MM.1S (cell line): ENCODE data around the gene PPP1CA.
A peak's percentile ranks its signal among the peaks of the same experiment; 100 is the strongest.

Source experiments
- DNase-seq: peaks from one replicate; pipeline ENCODE4 v3.0.0-alpha.2; 2015
- H2AFZ ChIP-seq: fragments of 300-600 bp; sonication (generic); 2 replicates; pipeline ENCODE4 v1.6.0; 2016; ENCODE audit warnings: antibody characterized with exemption, low read length
- H3F3A ChIP-seq: fragments of 300-600 bp; sonication (generic); 2 replicates; pipeline ENCODE4 v1.6.1; 2016; ENCODE audit warnings: mild to moderate bottlenecking, antibody characterized with exemption, low read length, moderate library complexity, mixed read lengths; ENCODE audit not compliant: insufficient read depth
- H3K27ac ChIP-seq: fragments of 300-600 bp; sonication (generic); 2 replicates; pipeline ENCODE4 v1.5.1; 2016; ENCODE audit warnings: mild to moderate bottlenecking, low read length
- H3K27me3 ChIP-seq: fragments of 300-600 bp; sonication (generic); replicated peaks from 2 replicates; pipeline ENCODE4 v1.6.0; 2016; ENCODE audit warnings: low read length; ENCODE audit not compliant: insufficient read depth
- H3K36me3 ChIP-seq: fragments of 300-600 bp; sonication (generic); replicated peaks from 2 replicates; pipeline ENCODE4 v1.6.1; 2016; ENCODE audit warnings: mild to moderate bottlenecking, low read length, mixed read lengths; ENCODE audit not compliant: insufficient read depth
- H3K4me1 ChIP-seq: fragments of 300-600 bp; sonication (generic); 2 replicates; pipeline ENCODE4 v1.6.1; 2016; ENCODE audit warnings: low read length, mixed read lengths
- H3K4me2 ChIP-seq: fragments of 300-600 bp; sonication (generic); 2 replicates; pipeline ENCODE4 v1.6.0; 2016; ENCODE audit warnings: low read depth, low read length
- H3K4me3 ChIP-seq: fragments of 300-600 bp; sonication (generic); 2 replicates; pipeline ENCODE4 v1.5.1; 2016; ENCODE audit warnings: low read length, mixed read lengths
- H3K79me2 ChIP-seq: fragments of 300-600 bp; sonication (generic); 2 replicates; pipeline ENCODE4 v1.6.1; 2016; ENCODE audit warnings: mixed run types, low read length, mixed read lengths
- H3K9ac ChIP-seq: fragments of 300-600 bp; sonication (generic); 2 replicates; pipeline ENCODE4 v1.6.1; 2016; ENCODE audit warnings: low read length, mixed read lengths
- H3K9me2 ChIP-seq: fragments of 300-600 bp; sonication (generic); replicated peaks from 2 replicates; pipeline ENCODE4 v1.6.1; 2016; ENCODE audit warnings: mild to moderate bottlenecking, low read length, mixed read lengths; ENCODE audit not compliant: insufficient read depth
- H3K9me3 ChIP-seq: fragments of 300-600 bp; sonication (generic); replicated peaks from 2 replicates; pipeline ENCODE4 v1.6.1; 2016; ENCODE audit warnings: mild to moderate bottlenecking, low read length, mixed read lengths; ENCODE audit not compliant: insufficient read depth
- H4K20me1 ChIP-seq: fragments of 300-600 bp; sonication (generic); 2 replicates; pipeline ENCODE4 v1.6.1; 2016; ENCODE audit warnings: mild to moderate bottlenecking, low read length, moderate library complexity, mixed read lengths; ENCODE audit not compliant: insufficient read depth
- CTCF ChIP-seq: fragments of 300-600 bp; sonication (generic); IDR thresholded peaks from 2 replicates; pipeline ENCODE4 v1.5.1; 2016; ENCODE audit warnings: antibody characterized with exemption, low read length, mixed read lengths
- EZH2 ChIP-seq: fragments of 300-600 bp; sonication (generic); optimal IDR thresholded peaks from 2 replicates; pipeline ENCODE3; 2017; ENCODE audit warnings: low read depth, mild to moderate bottlenecking, antibody characterized with exemption, low read length, mixed read lengths
- EZH2phosphoT487 ChIP-seq: fragments of 300-600 bp; sonication (generic); IDR thresholded peaks from 2 replicates; pipeline ENCODE4 v1.6.1; 2018; ENCODE audit warnings: antibody characterized with exemption, low read length

The PPP1CA gene

DNA sequence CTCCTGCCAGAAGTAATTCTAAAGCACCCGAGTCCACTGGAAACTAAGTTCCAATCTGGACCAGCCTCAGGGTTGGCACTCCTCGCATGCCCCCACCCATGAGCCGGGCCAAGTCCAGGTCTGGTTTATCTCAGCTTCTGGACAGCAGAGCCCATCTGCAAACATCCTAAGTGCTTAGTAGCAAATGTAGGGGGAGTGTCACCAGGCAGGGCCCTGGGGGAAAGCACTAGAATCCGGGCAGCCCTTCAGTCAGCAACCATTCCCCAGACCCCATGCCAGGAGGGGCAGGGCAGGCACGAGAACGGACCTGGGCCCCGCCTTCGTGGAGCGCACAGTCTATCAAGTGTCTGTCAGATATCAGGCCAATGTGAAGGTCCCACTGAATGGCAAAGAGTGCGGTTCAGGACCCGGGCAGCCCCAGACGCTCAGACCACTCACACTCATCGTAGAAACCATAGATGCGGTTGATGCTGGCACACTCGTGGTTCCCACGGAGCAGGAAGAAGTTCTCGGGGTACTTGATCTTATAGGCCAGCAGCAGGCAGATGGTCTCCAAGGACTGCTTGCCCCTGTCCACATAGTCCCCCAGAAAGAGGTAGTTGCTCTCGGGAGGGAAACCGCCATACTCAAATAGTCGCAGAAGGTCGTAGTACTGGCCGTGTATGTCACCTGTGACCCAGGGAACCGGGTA lies 1.3 kb downstream of the PPP1CA start:
- H3K36me3 ChIP-seq: no peaks in the 10 kb centered on the region

GRCh38 chr11:67398661-67399563 lies 2.7 kb downstream of the PPP1CA start:
- no peak overlapping the region for H3K4me2 ChIP-seq

More for the DNA sequence above, 1.3 kb downstream of the PPP1CA start:
- Histone ChIP-seq H3K9me3 (no peaks in the 10 kb centered on the region), H2AFZ (no peak overlapping the region), H3F3A (peaks cover 9% of the 10 kb centered on the region; the same call in 1 of the 2 replicates), H3K9me2 (no peaks in the 10 kb centered on the region), H3K4me2 (peak overlapping the region; percentile 92), H3K4me1 (peaks cover 13% of the 10 kb centered on the region; the same call in 1 of the 2 replicates), H3K4me3 (peak overlapping the region; percentile 96), H4K20me1 (no peaks in the 10 kb centered on the region), H3K9ac (peak overlapping the region; percentile 92), H3K27me3 (no peaks in the 10 kb centered on the region), H3K79me2 (peaks cover 57% of the 10 kb centered on the region), H3K27ac (no peak overlapping the region; the same call in 1 of the 2 replicates)
- no peak for TF ChIP-seq EZH2
- DNase-seq: no peak

GRCh38 chr11:67397986-67398660 lies 3.5 kb downstream of the PPP1CA start:
- Histone ChIP-seq H3K9me3 (no peaks in the 10 kb centered on the region), H3K9ac (no peak overlapping the region), H3K4me2 (no peak overlapping the region), H3K4me1 (peaks cover 16% of the 10 kb centered on the region; the same call in 1 of the 2 replicates), H3K27me3 (no peaks in the 10 kb centered on the region), H3K36me3 (no peaks in the 10 kb centered on the region), H2AFZ (no peak overlapping the region), H4K20me1 (no peaks in the 10 kb centered on the region), H3K27ac (no peak overlapping the region), H3K79me2 (peaks cover 73% of the 10 kb centered on the region), H3K9me2 (no peaks in the 10 kb centered on the region), H3K4me3 (no peak overlapping the region), H3F3A (peaks cover 9% of the 10 kb centered on the region; the same call in 1 of the 2 replicates)
- TF ChIP-seq EZH2phosphoT487: no peak
- no peak for TF ChIP-seq EZH2
- no peak for TF ChIP-seq CTCF
- no peak for DNase-seq

More at GRCh38 chr11:67398661-67399563, 2.7 kb downstream of the PPP1CA start:
- DNase-seq: no peak
- Histone ChIP-seq H4K20me1 (no peaks in the 10 kb centered on the region), H2AFZ (no peak overlapping the region), H3K4me1 (peaks cover 13% of the 10 kb centered on the region; the same call in 1 of the 2 replicates), H3K4me3 (no peak overlapping the region), H3K9me3 (no peaks in the 10 kb centered on the region), H3K9ac (no peak overlapping the region), H3F3A (peaks cover 9% of the 10 kb centered on the region; the same call in 1 of the 2 replicates), H3K27me3 (no peaks in the 10 kb centered on the region), H3K79me2 (peaks cover 65% of the 10 kb centered on the region), H3K36me3 (no peaks in the 10 kb centered on the region), H3K9me2 (no peaks in the 10 kb centered on the region), H3K27ac (no peak overlapping the region)
- TF ChIP-seq CTCF (no peak), EZH2 (no peak), EZH2phosphoT487 (no peak)
